CD4-positive, CD25-positive, alpha-beta regulatory T cell (primary cell): ENCODE data around the gene MYL5. TPM values are rescaled to one million over a fixed set of nuclear protein-coding genes. Genes with fewer than 3 reads are reported as not detected.

Source experiments
- ATAC-seq, 2 donors: fragments of 150-1000 bp; cut with Tn5 transposase; one replicate each; pipeline ENCODE4 v1.10.0; 2021; ENCODE audit warnings: low read depth in 2 of 2, moderate number of reproducible peaks in 2 of 2, moderate library complexity in 1 of 2
- DNase-seq, 3 donors: peaks; one replicate each; pipeline versions ENCODE4 v3.0.0 to v3.0.0-alpha.2; 2012 to 2022; ENCODE audit warnings: mixed read lengths in 1 of 3
- H3K27ac ChIP-seq: one replicate; pipeline ENCODE4 v1.7.0; 2013; ENCODE audit warnings: mild to moderate bottlenecking, low read length; ENCODE audit not compliant: insufficient read depth, poor library complexity, severe bottlenecking
- H3K27me3 ChIP-seq: one replicate; pipeline ENCODE4 v1.7.0; 2013; ENCODE audit warnings: low read length; ENCODE audit not compliant: control insufficient read depth, insufficient read depth
- H3K36me3 ChIP-seq: one replicate; pipeline ENCODE4 v1.7.0; 2013; ENCODE audit warnings: mild to moderate bottlenecking, low read length, moderate library complexity; ENCODE audit not compliant: control insufficient read depth, insufficient read depth
- H3K4me1 ChIP-seq: 2 replicates; pipeline ENCODE4 v1.7.0; 2013; ENCODE audit warnings: mild to moderate bottlenecking, low read length; ENCODE audit not compliant: insufficient read depth, control insufficient read depth, poor library complexity, severe bottlenecking
- H3K4me3 ChIP-seq: one replicate; pipeline ENCODE4 v1.7.0; 2013; ENCODE audit warnings: low read depth, mild to moderate bottlenecking, low read length, moderate library complexity
- H3K9me3 ChIP-seq, 2 experiments: 1 replicate in 1 of 2; 2 replicates in 1 of 2; pipeline ENCODE4 v1.7.0; 2013; ENCODE audit warnings: low read length in 2 of 2, mild to moderate bottlenecking in 1 of 2, moderate library complexity in 1 of 2; ENCODE audit not compliant: control insufficient read depth in 2 of 2
- H3K27ac Mint-ChIP-seq, 3 donors: one replicate each; pipeline ENCODE4 v1.8.0; 2020 to 2022; ENCODE audit warnings: mild to moderate bottlenecking in 3 of 3, mixed read lengths in 3 of 3, moderate library complexity in 2 of 3
- H3K27me3 Mint-ChIP-seq: one replicate; pipeline ENCODE4 v1.8.0; 2022; ENCODE audit warnings: mild to moderate bottlenecking, mixed read lengths
- H3K36me3 Mint-ChIP-seq: one replicate; pipeline ENCODE4 v1.8.0; 2020; ENCODE audit warnings: mixed read lengths
- H3K4me1 Mint-ChIP-seq, 4 donors: one replicate each; pipeline ENCODE4 v1.8.0; 2020 to 2022; ENCODE audit warnings: mixed read lengths in 4 of 4, mild to moderate bottlenecking in 1 of 4
- H3K4me3 Mint-ChIP-seq, 4 donors: one replicate each; pipeline ENCODE4 v1.8.0; 2020 to 2022; ENCODE audit warnings: mild to moderate bottlenecking in 4 of 4, mixed read lengths in 4 of 4, moderate library complexity in 3 of 4
- H3K9me3 Mint-ChIP-seq, 7 donors: one replicate each; pipeline ENCODE4 v1.8.0; 2020 to 2022; ENCODE audit warnings: mixed read lengths in 7 of 7, mild to moderate bottlenecking in 3 of 7, moderate library complexity in 2 of 7
- polyA plus RNA-seq, 4 donors: library from polyadenylated mRNA; unstranded; fragments of 300-500 nt; fragmentation: Illumina TruSeq; gene quantifications; one replicate each; pipeline ENCODE4 v1.2.3, GENCODE V29; 2021
- total RNA-seq: library from RNA; stranded (reverse); gene quantifications from one replicate; pipeline ENCODE4 v1.2.3, GENCODE V29; 2022

The MYL5 gene
- total and polyA plus RNA-seq, 5 donors from 2014 or later, result 3.3 to 13.9 (median 4.7) TPM

GRCh38 chr4:651884-652642 is 22.3 kb upstream of the MYL5 start:
- no peaks in the 10 kb centered on the region for H3K27me3 ChIP-seq
- H3K27ac ChIP-seq, result no peak overlapping the region
- DNase-seq, result no peak
- Mint-ChIP-seq H3K27ac (no peak overlapping the region), H3K4me3 (no peak overlapping the region), H3K4me1 (no peaks in the 10 kb centered on the region), H3K36me3 (no peaks in the 10 kb centered on the region), H3K9me3 (no peaks in the 10 kb centered on the region), H3K27me3 (peaks cover 8% of the 10 kb centered on the region)
- H3K9me3 ChIP-seq, result no peaks in the 10 kb centered on the region
- ATAC-seq, result no peak
- H3K4me3 ChIP-seq, result no peak overlapping the region
- H3K36me3 ChIP-seq, result no peaks in the 10 kb centered on the region
- H3K4me1 ChIP-seq, result no peaks in the 10 kb centered on the region

GRCh38 chr4:653080-653821 is 21.1 kb upstream of the MYL5 start:
- H3K27me3 ChIP-seq, result no peaks in the 10 kb centered on the region
- no peaks in the 10 kb centered on the region for H3K4me1 Mint-ChIP-seq
- H3K36me3 Mint-ChIP-seq, result no peaks in the 10 kb centered on the region
- no peaks in the 10 kb centered on the region for H3K9me3 Mint-ChIP-seq
- no peaks in the 10 kb centered on the region for H3K4me1 ChIP-seq
- no peaks in the 10 kb centered on the region for H3K36me3 ChIP-seq
- no peak overlapping the region for H3K4me3 Mint-ChIP-seq
- no peak overlapping the region for H3K27ac ChIP-seq
- DNase-seq (no peak), ATAC-seq (no peak)
- H3K9me3 ChIP-seq, result no peaks in the 10 kb centered on the region
- peak overlapping the region in 1 of 3 donors; percentile 55 for H3K27ac Mint-ChIP-seq
- peaks cover 4% of the 10 kb centered on the region for H3K27me3 Mint-ChIP-seq
- no peak overlapping the region for H3K4me3 ChIP-seq

GRCh38 chr4:653831-654502 is 20.4 kb upstream of the MYL5 start:
- Histone ChIP-seq H3K27ac (no peak overlapping the region), H3K9me3 (no peaks in the 10 kb centered on the region), H3K27me3 (no peaks in the 10 kb centered on the region), H3K36me3 (no peaks in the 10 kb centered on the region), H3K4me1 (no peaks in the 10 kb centered on the region), H3K4me3 (no peak overlapping the region)
- Mint-ChIP-seq H3K4me1 (no peaks in the 10 kb centered on the region), H3K36me3 (no peaks in the 10 kb centered on the region), H3K27ac (no peak overlapping the region), H3K27me3 (no peaks in the 10 kb centered on the region), H3K9me3 (no peaks in the 10 kb centered on the region), H3K4me3 (no peak overlapping the region)
- DNase-seq (no peak), ATAC-seq (no peak)

GRCh38 chr4:654503-654845 is 19.9 kb upstream of the MYL5 start:
- ATAC-seq (no peak), DNase-seq (no peak)
- Histone ChIP-seq H3K4me1 (no peaks in the 10 kb centered on the region), H3K27ac (no peak overlapping the region), H3K27me3 (no peaks in the 10 kb centered on the region), H3K36me3 (no peaks in the 10 kb centered on the region), H3K9me3 (no peaks in the 10 kb centered on the region), H3K4me3 (no peak overlapping the region)
- H3K4me3 Mint-ChIP-seq, result no peak overlapping the region
- H3K36me3 Mint-ChIP-seq, result no peaks in the 10 kb centered on the region
- no peaks in the 10 kb centered on the region for H3K4me1 Mint-ChIP-seq
- no peaks in the 10 kb centered on the region for H3K9me3 Mint-ChIP-seq
- no peak overlapping the region for H3K27ac Mint-ChIP-seq
- H3K27me3 Mint-ChIP-seq, result no peaks in the 10 kb centered on the region

DNA sequence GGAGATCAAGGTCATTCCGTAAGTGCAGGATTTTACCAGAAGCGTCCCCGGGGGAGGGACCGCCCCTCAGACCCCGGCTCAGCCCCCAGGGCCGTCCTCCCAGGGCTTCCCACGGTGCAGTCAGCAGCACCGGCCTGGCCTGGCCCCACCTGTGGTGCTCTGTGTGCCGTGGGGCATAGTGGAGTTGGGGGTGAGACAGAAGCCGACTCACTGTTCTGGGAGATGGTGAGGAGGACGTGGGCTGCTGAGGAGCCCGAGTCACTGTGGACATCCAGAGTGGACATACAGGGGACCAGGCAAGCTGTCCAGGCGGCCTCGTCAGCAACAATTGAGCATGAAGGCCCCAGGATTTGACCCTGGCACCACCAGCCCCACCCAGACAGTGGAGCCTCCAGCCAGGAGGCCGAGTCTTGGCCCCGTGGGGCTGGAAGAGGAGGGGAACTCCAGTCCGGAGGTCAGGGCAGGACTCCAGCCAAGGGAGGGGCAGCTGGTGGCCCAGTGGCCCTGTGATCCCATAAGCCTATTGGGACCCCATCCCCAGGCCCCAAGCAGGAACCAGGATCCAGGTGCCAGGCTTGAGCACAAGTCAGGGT is 19.4 kb upstream of the MYL5 start:
- Histone ChIP-seq H3K9me3 (no peaks in the 10 kb centered on the region), H3K4me3 (no peak overlapping the region), H3K27ac (no peak overlapping the region), H3K4me1 (no peaks in the 10 kb centered on the region), H3K36me3 (no peaks in the 10 kb centered on the region), H3K27me3 (no peaks in the 10 kb centered on the region)
- H3K4me1 Mint-ChIP-seq, result no peaks in the 10 kb centered on the region
- ATAC-seq (no peak), DNase-seq (no peak)
- H3K27me3 Mint-ChIP-seq, result no peaks in the 10 kb centered on the region
- H3K36me3 Mint-ChIP-seq, result peaks cover 4% of the 10 kb centered on the region
- H3K4me3 Mint-ChIP-seq, result no peak overlapping the region
- no peak overlapping the region for H3K27ac Mint-ChIP-seq
- no peaks in the 10 kb centered on the region for H3K9me3 Mint-ChIP-seq

GRCh38 chr4:655464-656151 is 18.7 kb upstream of the MYL5 start:
- Histone ChIP-seq H3K4me3 (no peak overlapping the region), H3K27ac (no peak overlapping the region), H3K27me3 (no peaks in the 10 kb centered on the region), H3K4me1 (no peaks in the 10 kb centered on the region), H3K9me3 (no peaks in the 10 kb centered on the region), H3K36me3 (no peaks in the 10 kb centered on the region)
- H3K27ac Mint-ChIP-seq, result no peak overlapping the region
- H3K9me3 Mint-ChIP-seq, result no peaks in the 10 kb centered on the region
- peaks cover 7% of the 10 kb centered on the region for H3K36me3 Mint-ChIP-seq
- ATAC-seq, result no peak
- no peaks in the 10 kb centered on the region for H3K4me1 Mint-ChIP-seq
- DNase-seq, result no peak
- no peaks in the 10 kb centered on the region for H3K27me3 Mint-ChIP-seq
- no peak overlapping the region for H3K4me3 Mint-ChIP-seq

- Histone ChIP-seq H3K4me3 (no peak overlapping the region), H3K27ac (no peak overlapping the region), H3K36me3 (no peaks in the 10 kb centered on the region), H3K9me3 (no peaks in the 10 kb centered on the region), H3K4me1 (no peaks in the 10 kb centered on the region), H3K27me3 (no peaks in the 10 kb centered on the region)
- peak overlapping the region in 1 of 3 donors; percentile 32 for H3K27ac Mint-ChIP-seq
- DNase-seq, result no peak
- no peak for ATAC-seq
- H3K4me3 Mint-ChIP-seq, result peak overlapping the region in 1 of 4 donors; percentile 75
- no peaks in the 10 kb centered on the region for H3K27me3 Mint-ChIP-seq
- H3K4me1 Mint-ChIP-seq, result no peaks in the 10 kb centered on the region
- peaks cover 13% of the 10 kb centered on the region for H3K36me3 Mint-ChIP-seq
- H3K9me3 Mint-ChIP-seq, result no peaks in the 10 kb centered on the region
Measured at GRCh38 chr4:656436-657337, 17.7 kb upstream of the MYL5 start.
